Tibial nerve (tissue), 4 donors: ENCODE results near the gene SOCS4. TPM values are rescaled to one million over a fixed set of nuclear protein-coding genes. Genes with fewer than 3 reads are reported as not detected.

ENCODE experiments used
- DNase-seq, 2 donors: peaks; one replicate each; pipeline ENCODE4 v3.0.0-alpha.2; 2019; ENCODE audit warnings: low spot score in 2 of 2
- H3K27ac ChIP-seq, 4 donors: fragments of 200-600 bp; sonication (generic) in 3 of 4; one replicate each; pipeline ENCODE4 v1.5.1; 2017 to 2019; ENCODE audit warnings: mild to moderate bottlenecking in 1 of 4
- H3K27me3 ChIP-seq, 2 donors: fragments of 200-600 bp; sonication (generic) in 1 of 2; one replicate each; pipeline versions ENCODE4 v1.5.1 to v1.6.0; 2017 to 2019
- H3K36me3 ChIP-seq, 3 donors: fragments of 200-600 bp; sonication (generic); one replicate each; pipeline ENCODE4 v1.5.1; 2018 to 2019
- H3K4me1 ChIP-seq, 4 donors: fragments of 200-600 bp; sonication (generic) in 3 of 4; one replicate each; pipeline ENCODE4 v1.5.1; 2017 to 2019
- H3K4me3 ChIP-seq, 4 donors: fragments of 200-600 bp; sonication (generic) in 3 of 4; one replicate each; pipeline ENCODE4 v1.5.1; 2017 to 2019; ENCODE audit warnings: mild to moderate bottlenecking in 1 of 4, moderate library complexity in 1 of 4
- H3K9me3 ChIP-seq, 4 donors: fragments of 200-600 bp; sonication (generic) in 3 of 4; one replicate each; pipeline ENCODE4 v1.5.1; 2017 to 2019
- CTCF ChIP-seq, 5 experiments: fragments of 200-600 bp in 3 of 5; fragments of 450-650 bp in 2 of 5; sonication (generic) in 3 of 5; IDR thresholded peaks; one replicate each; pipeline ENCODE4 v1.5.1; 2016 to 2019; ENCODE audit warnings: antibody characterized with exemption in 5 of 5, mild to moderate bottlenecking in 3 of 5, moderate library complexity in 2 of 5
- EP300 ChIP-seq, 2 donors: sonication (generic); formaldehyde crosslinking; IDR thresholded peaks; one replicate each; pipeline ENCODE4 v1.6.1; 2017; ENCODE audit warnings: antibody characterized with exemption in 2 of 2, mild to moderate bottlenecking in 1 of 2
- POLR2A ChIP-seq, 2 donors: fragments of 450-650 bp; IDR thresholded peaks; one replicate each; pipeline ENCODE4 v1.6.1; 2017; ENCODE audit warnings: antibody characterized with exemption in 2 of 2, mild to moderate bottlenecking in 2 of 2, moderate library complexity in 2 of 2
- WGBS, 2 donors: methylation state at CpG; one replicate each; pipeline ENCODE4 v1.1.5; 2018; 5-methylcytosine and 5-hydroxymethylcytosine counted together
- total RNA-seq, 4 donors: library from RNA; depleted of rRNA; stranded (reverse); fragments of >200 nt; gene quantifications; one replicate each; pipeline ENCODE4 v1.1.0, GENCODE V29; 2016

The SOCS4 gene
- total RNA-seq, 4 donors from 2014 or later, result 13.3 to 28.8 (median 19.1) TPM

- Histone ChIP-seq H3K36me3 (peaks cover 0 to 7% (median 0%) of the 10 kb centered on the region in 3 donors), H3K9me3 (no peaks in the 10 kb centered on the region), H3K4me1 (peaks cover 0 to 46% (median 14%) of the 10 kb centered on the region in 4 donors), H3K4me3 (peak within 1 kb of the TSS; percentile 80 to 97 (median 88)), H3K27ac (peak within 1 kb of the TSS; percentile 96 to 100 (median 98)), H3K27me3 (no peaks in the 10 kb centered on the region)
- 0% methylated on average over 24 to 61 of the region's 98 CpGs for WGBS, 2 donors
- peak; percentile 77 to 80 for DNase-seq
- TF ChIP-seq CTCF (IDR thresholded peaks at IDR 0.05), result peak; percentile 100
- peak; percentile 15 to 100 for TF ChIP-seq EP300 (IDR thresholded peaks at IDR 0.05)
- peak; percentile 99 for TF ChIP-seq POLR2A (IDR thresholded peaks at IDR 0.05)
These were observed 24.6 kb downstream of the SOCS4 start, which contains the start of gene MAPK1IP1L for GRCh38 chr14:55051423-55052268. MAPK1IP1L (plus strand) TSS chr14:55051647; CDS start chr14:55061684, 10,037 bp downstream.

GRCh38 chr14:55052269-55052930 lies 25.4 kb downstream of the SOCS4 start:
- Histone ChIP-seq H3K4me1 (peaks cover 0 to 46% (median 14%) of the 10 kb centered on the region in 4 donors), H3K27ac (peak overlapping the region; percentile 96 to 100 (median 98)), H3K36me3 (peaks cover 0 to 7% (median 0%) of the 10 kb centered on the region in 3 donors), H3K9me3 (no peaks in the 10 kb centered on the region), H3K4me3 (peak overlapping the region; percentile 80 to 97 (median 88)), H3K27me3 (no peaks in the 10 kb centered on the region)
- TF ChIP-seq CTCF (IDR thresholded peaks at IDR 0.05) (no peak), EP300 (IDR thresholded peaks at IDR 0.05) (no peak), POLR2A (IDR thresholded peaks at IDR 0.05) (no peak)
- 4 to 5% methylated on average over 14 of the region's 14 CpGs for WGBS, 2 donors
- no peak for DNase-seq

GRCh38 chr14:55053018-55053417 lies 26.0 kb downstream of the SOCS4 start:
- DNase-seq, result no peak
- no peak for TF ChIP-seq CTCF (IDR thresholded peaks at IDR 0.05)
- Histone ChIP-seq H3K27ac (peak overlapping the region; percentile 96 to 100 (median 98)), H3K4me3 (peak overlapping the region in 3 of 4 donors; percentile 80 to 89 (median 87)), H3K27me3 (no peaks in the 10 kb centered on the region), H3K9me3 (no peaks in the 10 kb centered on the region), H3K4me1 (peaks cover 0 to 49% (median 14%) of the 10 kb centered on the region in 4 donors), H3K36me3 (peaks cover 0 to 12% (median 0%) of the 10 kb centered on the region in 3 donors)
- WGBS, 2 donors, result 54 to 59% methylated on average over 6 of the region's 6 CpGs

- Histone ChIP-seq H3K27ac (peak overlapping the region in 1 of 4 donors; percentile 98), H3K27me3 (no peaks in the 10 kb centered on the region), H3K4me3 (no peak overlapping the region), H3K36me3 (peaks cover 0 to 17% (median 0%) of the 10 kb centered on the region in 3 donors), H3K9me3 (no peaks in the 10 kb centered on the region), H3K4me1 (peaks cover 0 to 53% (median 14%) of the 10 kb centered on the region in 4 donors)
- TF ChIP-seq POLR2A (IDR thresholded peaks at IDR 0.05) (no peak), CTCF (IDR thresholded peaks at IDR 0.05) (no peak), EP300 (IDR thresholded peaks at IDR 0.05) (no peak)
- no peak for DNase-seq
- WGBS, 2 donors, result 69 to 72% methylated on average over 7 of the region's 7 CpGs
These were observed 26.5 kb downstream of the SOCS4 start for GRCh38 chr14:55053500-55053899.
